HG03025 (cell line): ENCODE measurements around the gene TRIB2.

Experiments
- ATAC-seq: cut with Tn5 transposase; IDR thresholded peaks from one replicate; pipeline ENCODE4 v1.9.1; 2021; ENCODE audit warnings: mild to moderate bottlenecking, moderate library complexity; ENCODE audit not compliant: unreplicated experiment, low FRiP score

TRIB2 gene

DNA sequence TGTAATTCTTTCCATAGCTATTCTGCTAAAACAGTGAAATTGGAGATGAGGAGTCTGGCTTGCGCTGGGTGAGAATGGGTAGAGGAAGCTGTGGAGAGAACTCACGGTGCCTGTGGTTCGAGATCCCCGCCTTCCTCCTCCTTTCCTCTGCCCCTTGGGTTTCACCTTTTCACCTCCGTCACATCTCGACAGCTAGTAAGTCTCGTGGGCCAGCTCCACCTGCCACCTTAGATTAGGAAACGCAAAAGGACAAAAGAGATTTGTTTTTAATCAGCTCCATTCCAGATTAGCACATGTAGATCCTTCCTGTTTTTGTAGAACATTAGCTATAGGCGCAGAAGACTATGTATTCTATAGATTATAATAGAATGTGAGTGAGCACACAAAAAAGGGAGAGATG, 20.6 kb downstream of the TRIB2 start:
- no peak for ATAC-seq

GRCh38 chr2:12737738-12738485, 21.2 kb downstream of the TRIB2 start:
- ATAC-seq: no peak

- no peak for ATAC-seq
Observed at GRCh38 chr2:12739721-12740254, 23.1 kb downstream of the TRIB2 start.

DNA sequence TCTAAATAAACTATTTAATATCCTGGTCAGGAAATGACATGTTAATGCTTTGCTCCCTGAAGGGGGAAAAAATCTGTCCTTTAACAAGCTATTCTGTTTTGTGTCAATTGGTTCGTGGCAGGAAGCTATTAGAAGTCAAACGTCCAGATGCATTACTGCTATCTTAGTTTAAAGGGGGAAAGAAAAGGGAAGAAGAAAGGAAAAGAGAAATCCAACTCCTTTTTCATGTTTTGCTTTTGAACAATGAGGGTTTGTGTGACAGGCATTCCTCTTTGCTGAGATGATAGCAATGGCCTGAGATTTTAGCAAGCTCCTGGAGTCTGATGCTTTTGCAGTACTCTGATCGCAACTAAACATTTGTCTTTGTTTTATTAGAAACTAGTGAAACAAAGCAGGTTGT, 24.6 kb downstream of the TRIB2 start:
- ATAC-seq: no peak

DNA sequence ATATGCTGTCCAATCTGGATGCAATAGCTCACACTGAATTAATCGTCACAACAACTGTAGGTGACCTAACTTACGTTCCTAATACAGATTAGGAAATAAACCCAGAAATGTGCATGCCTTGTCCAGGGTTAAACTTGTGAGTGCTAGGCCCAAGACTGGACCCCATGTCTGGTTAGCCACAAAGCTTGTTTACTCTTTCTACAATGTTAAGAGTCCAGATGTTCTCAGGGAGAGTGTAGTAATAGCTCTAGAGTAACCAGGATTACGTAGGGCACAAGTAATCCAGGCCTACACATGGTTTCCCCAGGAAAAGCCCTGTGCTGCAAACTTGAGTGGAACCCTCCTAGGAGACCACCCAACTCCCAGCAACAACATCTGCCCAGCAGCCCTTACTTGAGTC, 26.2 kb downstream of the TRIB2 start:
- no peak for ATAC-seq

DNA sequence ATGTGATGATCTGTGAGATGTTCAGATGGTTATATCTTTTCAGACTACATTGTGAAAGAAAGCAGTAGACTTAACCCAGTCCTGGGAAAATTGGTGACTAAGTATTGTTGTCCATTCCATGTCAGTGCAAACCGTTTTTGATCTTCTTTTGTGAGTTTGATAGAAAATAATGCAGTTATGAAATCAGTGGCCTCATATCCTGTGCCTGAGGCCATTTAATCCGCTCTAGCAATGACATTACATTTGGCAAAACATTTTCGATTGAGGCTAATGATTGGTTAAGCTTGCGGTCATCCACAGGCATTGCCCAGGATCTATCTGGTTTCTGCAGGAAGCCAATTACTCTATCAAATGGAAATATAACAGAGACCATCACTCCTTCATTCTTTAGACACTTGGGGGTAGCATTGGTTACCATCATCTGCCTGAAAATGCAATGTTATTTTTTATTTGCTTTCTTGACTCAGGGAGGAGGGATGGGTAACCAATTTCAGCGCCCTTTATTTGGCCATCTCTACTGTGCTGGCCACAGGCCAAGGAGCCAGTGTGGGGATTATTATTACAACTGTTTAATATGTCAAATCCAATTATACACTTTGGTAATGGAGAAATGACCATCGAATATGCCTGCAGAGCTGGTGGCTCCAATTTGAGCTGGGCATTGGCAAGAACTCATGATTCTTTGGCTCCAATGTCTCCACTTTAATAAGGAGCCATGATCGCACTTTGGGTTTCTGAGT, 33.6 kb downstream of the TRIB2 start:
- ATAC-seq: no peak

DNA sequence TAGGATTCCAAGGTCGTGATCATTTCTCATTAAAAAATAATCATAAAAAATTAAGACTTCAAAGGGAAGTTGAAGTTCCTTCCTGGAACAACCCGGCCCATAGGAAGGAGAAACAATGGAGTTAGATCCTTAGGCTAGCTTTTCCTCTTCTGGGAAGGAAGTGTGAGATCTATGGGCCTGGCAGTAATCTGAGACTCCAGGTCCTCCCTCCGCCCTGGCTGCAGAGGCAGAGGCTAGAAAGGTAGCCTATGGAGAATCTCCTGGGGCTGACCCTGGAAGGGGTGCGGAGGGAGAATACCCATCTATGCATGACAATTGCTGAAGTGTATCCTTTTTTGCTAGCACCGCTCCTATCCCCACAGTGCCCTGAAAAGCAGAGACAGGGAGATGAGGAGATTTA, 37.9 kb downstream of the TRIB2 start:
- no peak for ATAC-seq

DNA sequence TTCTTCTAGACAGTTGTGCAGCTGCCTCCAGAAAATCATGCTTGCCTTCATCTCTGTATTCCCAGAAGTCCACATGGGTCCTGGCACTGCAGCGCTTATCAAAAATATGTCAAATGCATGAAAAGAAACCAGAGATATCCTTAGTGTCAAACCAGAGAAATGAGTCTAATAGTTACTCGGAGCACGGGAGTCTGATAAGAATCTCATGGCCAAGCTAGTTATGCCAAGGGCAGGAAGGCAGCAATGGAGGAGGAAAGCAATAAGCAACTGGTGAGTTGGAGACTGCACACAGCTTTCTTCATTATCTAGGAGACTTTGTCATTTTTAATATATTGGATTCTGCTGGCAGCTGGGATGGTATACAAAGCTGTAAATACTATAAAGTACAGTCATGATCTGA, 38.6 kb downstream of the TRIB2 start:
- ATAC-seq: no peak

DNA sequence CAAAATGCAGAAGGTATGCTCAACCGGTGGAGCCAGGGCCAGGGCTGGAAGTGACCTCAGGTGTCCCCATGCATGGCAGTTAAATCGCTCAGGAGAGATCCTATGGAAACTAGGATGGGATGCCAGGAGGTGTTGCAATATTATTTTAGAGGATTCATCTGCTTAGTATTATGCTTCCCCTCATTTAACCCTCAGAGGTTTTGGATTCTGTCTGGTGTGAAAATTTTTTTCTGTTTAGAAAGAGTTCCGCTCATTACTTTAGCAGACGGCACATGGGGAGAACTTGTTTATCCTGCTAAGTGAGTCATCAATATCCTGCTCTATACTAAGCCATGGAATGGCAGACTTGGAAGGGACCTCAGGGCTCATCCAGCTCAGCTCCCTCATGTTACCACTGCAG, 42.5 kb downstream of the TRIB2 start:
- ATAC-seq: no peak

DNA sequence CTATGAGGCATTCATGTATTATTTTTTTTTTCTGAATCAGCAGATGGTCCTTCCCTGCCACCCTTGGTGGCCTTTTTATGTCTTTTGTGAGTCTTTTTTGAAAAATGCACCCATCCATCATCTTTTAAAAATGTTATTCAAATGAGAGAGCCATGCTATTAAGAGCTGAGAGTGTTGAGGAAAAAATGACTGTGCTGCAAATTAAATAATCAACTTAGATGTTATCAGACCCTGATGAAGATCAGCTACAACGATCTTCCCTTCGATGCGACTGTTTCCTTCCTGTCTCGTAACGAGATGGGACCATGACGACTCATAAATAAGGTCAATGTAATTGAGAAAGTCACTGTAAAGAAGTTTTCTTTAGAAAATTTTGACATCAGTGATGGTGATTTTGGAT, 44.4 kb downstream of the TRIB2 start:
- no peak for ATAC-seq

- no peak for ATAC-seq
Observed at GRCh38 chr2:12762337-12762736, 45.6 kb downstream of the TRIB2 start.

DNA sequence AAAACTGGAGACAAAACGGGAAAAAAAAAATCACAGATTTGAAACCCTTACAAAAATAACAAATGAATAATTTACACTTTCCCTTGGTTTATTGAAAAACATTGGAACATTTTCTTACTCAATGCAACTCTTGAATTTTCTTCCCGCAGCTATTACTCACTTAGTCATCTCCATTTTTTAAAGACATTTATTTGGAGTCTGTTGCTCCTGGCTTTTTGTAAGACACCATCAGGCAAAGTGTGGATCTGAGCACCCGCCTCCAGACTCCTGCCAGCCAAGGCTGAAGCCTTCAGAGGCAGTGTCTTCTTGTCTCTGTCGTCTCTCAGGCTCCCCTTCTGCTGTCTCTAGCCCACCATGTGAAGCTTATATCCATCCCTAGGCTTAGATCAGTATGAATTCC, 46.2 kb downstream of the TRIB2 start:
- no peak for ATAC-seq

DNA sequence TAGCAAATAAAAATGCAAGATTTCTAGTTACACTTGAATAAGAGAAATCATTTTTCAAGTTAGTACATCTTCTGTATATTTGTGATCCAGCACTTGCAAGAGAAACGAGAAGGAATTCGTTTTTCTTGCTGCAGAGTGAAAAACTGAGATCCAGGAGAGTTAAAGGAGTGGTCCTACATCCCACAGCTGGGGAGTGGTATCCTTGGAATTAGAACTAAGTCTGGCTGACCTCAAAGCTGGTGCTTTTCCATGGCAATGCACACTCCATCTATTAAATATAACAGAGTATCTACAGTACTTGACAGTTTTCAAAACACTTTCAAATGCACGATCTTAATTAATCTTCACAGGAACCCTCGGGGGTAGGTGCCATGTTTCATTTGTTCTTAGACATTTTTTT, 46.8 kb downstream of the TRIB2 start:
- ATAC-seq: no peak

GRCh38 chr2:12764075-12764730, 47.5 kb downstream of the TRIB2 start:
- no peak for ATAC-seq

- no peak for ATAC-seq
Observed at GRCh38 chr2:12764849-12765605, 48.3 kb downstream of the TRIB2 start.

DNA sequence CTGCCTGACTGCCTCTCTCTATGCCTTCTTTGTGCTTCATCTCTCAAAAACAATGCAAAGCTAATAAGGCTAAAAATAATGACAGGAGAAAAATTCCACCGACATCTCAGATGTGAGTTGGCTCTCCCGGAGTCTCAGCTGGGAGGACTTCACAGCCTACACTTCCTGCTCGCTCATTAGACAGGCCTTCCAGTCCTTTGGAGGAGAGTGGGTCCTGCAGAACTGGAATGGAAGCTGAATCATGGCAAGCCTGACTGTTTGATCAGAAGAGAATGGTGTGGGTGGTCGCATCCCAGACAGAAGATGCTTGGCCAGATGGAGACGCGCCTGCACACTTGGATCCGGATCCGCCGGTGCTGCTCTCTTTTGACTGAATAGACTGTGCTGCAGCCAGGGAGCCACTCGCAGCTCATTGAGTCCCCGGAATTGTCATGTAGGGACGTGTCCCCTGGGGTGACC, 49.7 kb downstream of the TRIB2 start:
- no peak for ATAC-seq

GRCh38 chr2:12767541-12767940, 50.8 kb downstream of the TRIB2 start:
- no peak for ATAC-seq

GRCh38 chr2:12767996-12768624, 51.4 kb downstream of the TRIB2 start:
- no peak for ATAC-seq

GRCh38 chr2:12769492-12770105, 52.9 kb downstream of the TRIB2 start:
- ATAC-seq: no peak
